IMR-90 (cell line): Measurements from ENCODE around the gene TRIM71. TPM values are rescaled to one million over a fixed set of nuclear protein-coding genes. Genes with fewer than 3 reads are reported as not detected.
A peak's percentile ranks its signal among the peaks of the same experiment; 100 is the strongest.

Source experiments
- ATAC-seq: fragments of 200-7000 bp; cut with Tn5 transposase; 2 replicates; pipeline ENCODE4 v1.9.1; 2020; ENCODE audit warnings: low read depth, mild to moderate bottlenecking, moderate library complexity
- BruUV-seq: library from RNA; stranded (reverse); fragments of 400-500 nt; replicated peaks from 2 replicates; lab custom pipeline; 2021; lab: Mats Ljungman, UMichigan
- CTCF ChIA-PET: fragments of 300-600 bp; formaldehyde crosslinking; extraction: SDS; loops from one replicate; lab custom pipeline; 2021; ENCODE audit warnings: antibody characterized with exemption; lab: Yijun Ruan, JAX
- POLR2A ChIA-PET: fragments of 300-600 bp; sonication (Branson Sonifier 250); formaldehyde crosslinking; loops from one replicate; lab custom pipeline; 2022; ENCODE audit warnings: antibody characterized with exemption; ENCODE audit not compliant: unreplicated experiment; lab: Charles Lee
- DNase-seq: peaks from one replicate; pipeline ENCODE4 v3.0.0; 2013
- H2AFZ ChIP-seq: replicated peaks from 2 replicates; pipeline ENCODE3; 2013; ENCODE audit warnings: low read length, mild to moderate bottlenecking; ENCODE audit not compliant: poor library complexity
- H2AK5ac ChIP-seq: 2 replicates; pipeline ENCODE4 v1.6.1; 2013; ENCODE audit warnings: low read depth, low read length, inconsistent platforms
- H2AK9ac ChIP-seq: replicated peaks from 2 replicates; pipeline ENCODE3; 2013; ENCODE audit warnings: mild to moderate bottlenecking, low read depth, low read length, moderate library complexity; ENCODE audit not compliant: poor library complexity
- H2BK120ac ChIP-seq: 2 replicates; pipeline ENCODE4 v1.6.1; 2013; ENCODE audit warnings: low read depth, low read length, inconsistent platforms
- H2BK15ac ChIP-seq: 3 replicates; pipeline ENCODE4 v1.6.1; 2013; ENCODE audit warnings: low read depth, low read length, inconsistent platforms
- H2BK20ac ChIP-seq: 2 replicates; pipeline ENCODE4 v1.6.1; 2013; ENCODE audit warnings: low read depth, mild to moderate bottlenecking, inconsistent platforms, low read length, moderate library complexity
- H2BK5ac ChIP-seq: 2 replicates; pipeline ENCODE4 v1.6.1; 2013; ENCODE audit warnings: mild to moderate bottlenecking, low read depth, low read length, inconsistent platforms; ENCODE audit not compliant: poor library complexity, severe bottlenecking
- H3K14ac ChIP-seq: replicated peaks from 2 replicates; pipeline ENCODE4 v1.6.1; 2013; ENCODE audit warnings: low read depth, low read length, inconsistent platforms
- H3K18ac ChIP-seq: 2 replicates; pipeline ENCODE4 v1.6.1; 2013; ENCODE audit warnings: low read depth, low read length, control low read depth
- H3K23ac ChIP-seq: 2 replicates; pipeline ENCODE4 v1.6.1; 2013; ENCODE audit warnings: low read depth, low read length, inconsistent platforms
- H3K27ac ChIP-seq: 2 replicates; pipeline ENCODE4 v1.5.1; 2013; ENCODE audit warnings: mild to moderate bottlenecking, control low read depth, low read length; ENCODE audit not compliant: insufficient read depth
- H3K27me3 ChIP-seq: 2 replicates; pipeline ENCODE4 v1.6.1; 2013; ENCODE audit warnings: low read length; ENCODE audit not compliant: control insufficient read depth, insufficient read depth
- H3K36me3 ChIP-seq: 2 replicates; pipeline ENCODE4 v1.6.1; 2013; ENCODE audit warnings: low read length, mixed read lengths; ENCODE audit not compliant: control insufficient read depth, insufficient read depth
- H3K4ac ChIP-seq: 2 replicates; pipeline ENCODE4 v1.6.1; 2013; ENCODE audit warnings: low read depth, low read length, inconsistent platforms
- H3K4me1 ChIP-seq: 2 replicates; pipeline ENCODE4 v1.6.1; 2013; ENCODE audit warnings: low read length, mixed read lengths; ENCODE audit not compliant: control insufficient read depth, insufficient read depth
- H3K4me2 ChIP-seq: 2 replicates; pipeline ENCODE4 v1.6.1; 2013; ENCODE audit warnings: low read depth, mild to moderate bottlenecking, control low read depth, low read length, moderate library complexity
- H3K4me3 ChIP-seq: 2 replicates; pipeline ENCODE4 v1.5.1; 2013; ENCODE audit warnings: low read depth, mild to moderate bottlenecking, control low read depth, low read length, moderate library complexity; ENCODE audit not compliant: insufficient read depth
- H3K56ac ChIP-seq: 2 replicates; pipeline ENCODE4 v1.6.1; 2013; ENCODE audit warnings: low read length, inconsistent platforms; ENCODE audit not compliant: insufficient read depth; ENCODE audit errors: extremely low read depth
- H3K79me1 ChIP-seq, 2 experiments: 2 replicates each; pipeline ENCODE4 v1.6.1; 2013; ENCODE audit warnings: low read length in 2 of 2, inconsistent platforms in 1 of 2, low read depth in 1 of 2
- H3K9ac ChIP-seq: 2 replicates; pipeline ENCODE4 v1.6.1; 2013; ENCODE audit warnings: low read depth, low read length, control low read depth
- H3K9me1 ChIP-seq: 2 replicates; pipeline ENCODE4 v1.6.1; 2013; ENCODE audit warnings: low read length, inconsistent platforms; ENCODE audit not compliant: insufficient read depth
- H3K9me3 ChIP-seq: 2 replicates; pipeline ENCODE4 v1.6.1; 2013; ENCODE audit warnings: low read length; ENCODE audit not compliant: control insufficient read depth, insufficient read depth
- H4K20me1 ChIP-seq: 2 replicates; pipeline ENCODE4 v1.6.1; 2013; ENCODE audit warnings: low read length, inconsistent platforms; ENCODE audit not compliant: insufficient read depth
- H4K5ac ChIP-seq: 2 replicates; pipeline ENCODE4 v1.6.1; 2013; ENCODE audit warnings: mild to moderate bottlenecking, low read depth, low read length, control low read depth
- H4K8ac ChIP-seq, 2 experiments: 2 replicates each; pipeline ENCODE4 v1.6.1; 2013; ENCODE audit warnings: low read depth in 2 of 2, low read length in 2 of 2, control low read depth in 1 of 2, inconsistent platforms in 1 of 2
- H4K91ac ChIP-seq: 2 replicates; pipeline ENCODE4 v1.6.1; 2013; ENCODE audit warnings: low read depth, low read length, inconsistent platforms; ENCODE audit not compliant: insufficient read depth
- BHLHE40 ChIP-seq: fragments of 150-350 bp; IDR thresholded peaks from 2 replicates; pipeline ENCODE4 v1.6.1; 2016; ENCODE audit warnings: mild to moderate bottlenecking, low read depth, low read length
- CEBPB ChIP-seq: IDR thresholded peaks from 2 replicates; pipeline ENCODE4 v1.6.1; 2012; ENCODE audit warnings: low read depth, low read length, improper control_type of control experiment
- CHD1 ChIP-seq: IDR thresholded peaks from 2 replicates; pipeline ENCODE4 v1.6.1; 2012; ENCODE audit warnings: low read depth, low read length, improper control_type of control experiment
- ELK1 ChIP-seq: fragments of 150-350 bp; IDR thresholded peaks from 2 replicates; pipeline ENCODE4 v1.6.1; 2016; ENCODE audit warnings: low read depth, mild to moderate bottlenecking, low read length, moderate library complexity, borderline replicate concordance
- FOS ChIP-seq: fragments of 150-350 bp; IDR thresholded peaks from 2 replicates; pipeline ENCODE4 v1.6.1; 2016; ENCODE audit warnings: low read depth, low read length
- MAFK ChIP-seq: IDR thresholded peaks from 2 replicates; pipeline ENCODE4 v1.6.1; 2012; ENCODE audit warnings: low read depth, low read length, improper control_type of control experiment
- MAZ ChIP-seq: IDR thresholded peaks from 2 replicates; pipeline ENCODE4 v1.6.1; 2012; ENCODE audit warnings: low read depth, mild to moderate bottlenecking, low read length, improper control_type of control experiment, moderate library complexity, borderline replicate concordance
- NFE2L2 ChIP-seq: fragments of 150-350 bp; IDR thresholded peaks from 2 replicates; pipeline ENCODE4 v1.6.1; 2016; ENCODE audit warnings: low read depth, mild to moderate bottlenecking, low read length
- POLR2A ChIP-seq: IDR thresholded peaks from 2 replicates; pipeline ENCODE4 v1.6.1; 2012; ENCODE audit warnings: mild to moderate bottlenecking, low read depth, low read length
- RAD21 ChIP-seq: IDR thresholded peaks from 2 replicates; pipeline ENCODE4 v1.6.1; 2012; ENCODE audit warnings: low read length, improper control_type of control experiment
- RFX5 ChIP-seq: IDR thresholded peaks from 2 replicates; pipeline ENCODE4 v1.8.0; 2012; ENCODE audit warnings: low read depth, mild to moderate bottlenecking, low read length, moderate library complexity
- SMC3 ChIP-seq: fragments of 150-350 bp; IDR thresholded peaks from 2 replicates; pipeline ENCODE4 v1.6.1; 2016; ENCODE audit warnings: low read depth, mild to moderate bottlenecking, antibody characterized with exemption, low read length, moderate library complexity
- WGBS, 2 experiments: methylation state at CpG; one replicate each; pipeline versions ENCODE4 v1.1.5 to v1.1.7; 2013; ENCODE audit warnings: missing lambda C conversion rate in 2 of 2; ENCODE audit not compliant: insufficient read length in 1 of 2; ENCODE audit errors: extremely low coverage in 2 of 2; 5-methylcytosine and 5-hydroxymethylcytosine counted together
- dilution Hi-C: fragments of 300-500 bp; cut with HindIII; formaldehyde crosslinking; loops from one replicate; pipeline ENCODE4 v1.14.3; 2018; ENCODE audit warnings: low sequenced_read_pairs; ENCODE audit not compliant: unreplicated experiment
- in situ Hi-C: fragments of 300-500 bp; cut with MboI; formaldehyde crosslinking; loops from 3 replicates; pipeline ENCODE4 v1.14.3; 2019; ENCODE audit warnings: low sequenced_read_pairs, inconsistent platforms, mixed read lengths
- intact Hi-C: fragments of 100-400 bp; cut with micrococcal nuclease; formaldehyde crosslinking; loops from 2 replicates; pipeline ENCODE4 v1.10.0; 2022
- polyA plus RNA-seq, 3 experiments: library from polyadenylated mRNA; depleted of rRNA; stranded (reverse); fragments of >200 nt; gene quantifications; 2 replicates each; pipeline ENCODE4 v1.2.3, GENCODE V29; 2012; ENCODE audit warnings: low replicate concordance in 1 of 3
- total RNA-seq: library from RNA; depleted of rRNA; stranded (reverse); fragments of >200 nt; gene quantifications from 2 replicates; pipeline ENCODE4 v1.2.3, GENCODE V29; 2012
- TF ChIP-seq, protein P1 (sequence below): fragments of 150-350 bp; IDR thresholded peaks from 2 replicates; pipeline ENCODE4 v1.6.1; 2017; ENCODE audit warnings: mild to moderate bottlenecking, antibody characterized with exemption, low read length, low read depth

TRIM71 gene
- total and polyA plus RNA-seq, 2 of the 4 experiments (the other 2 are of a cell fraction) = not detected

GRCh38 chr3:32890420-32891276 is 72.9 kb downstream of the TRIM71 start:
- CTCF ChIA-PET = no interaction called here
- Histone ChIP-seq H3K36me3 (no peaks in the 10 kb centered on the region), H3K18ac (no peak overlapping the region), H4K8ac (no peak overlapping the region), H2AFZ (peak overlapping the region; percentile 30), H4K20me1 (no peaks in the 10 kb centered on the region), H3K9me3 (no peaks in the 10 kb centered on the region), H3K4me1 (no peaks in the 10 kb centered on the region), H2BK15ac (no peak overlapping the region), H2AK5ac (no peak overlapping the region), H3K14ac (no peak overlapping the region), H2BK5ac (no peak overlapping the region), H4K91ac (no peak overlapping the region), H3K9me1 (no peaks in the 10 kb centered on the region), H3K4me3 (no peak overlapping the region), H3K27me3 (peaks cover 33% of the 10 kb centered on the region), H3K4me2 (no peak overlapping the region), H4K5ac (no peak overlapping the region), H2BK20ac (no peak overlapping the region), H3K27ac (no peak overlapping the region), H2BK120ac (no peak overlapping the region), H3K4ac (no peak overlapping the region), H2AK9ac (no peak overlapping the region), H3K23ac (no peak overlapping the region), H3K79me1 (no peaks in the 10 kb centered on the region), H3K9ac (no peak overlapping the region), H3K56ac (no peak overlapping the region)
- no peak for ATAC-seq
- in situ Hi-C loops (no loop called here), intact Hi-C loops (no loop called here), dilution Hi-C loops (no loop called here)
- BruUV-seq = no TSS peak
- no peak for DNase-seq
- POLR2A ChIA-PET = no interaction called here
- WGBS, 2 experiments = 93% methylated on average over 26 of the region's 42 CpGs; no CpG with 5 or more reads in 1 of the 2 experiments
- TF ChIP-seq CHD1 (no peak), NFE2L2 (no peak), BHLHE40 (no peak), RAD21 (no peak), RFX5 (no peak), FOS (no peak), ELK1 (no peak), MAFK (no peak), SMC3 (no peak), MAZ (no peak), CEBPB (no peak), POLR2A (no peak)
- TF ChIP-seq, protein P1, sequence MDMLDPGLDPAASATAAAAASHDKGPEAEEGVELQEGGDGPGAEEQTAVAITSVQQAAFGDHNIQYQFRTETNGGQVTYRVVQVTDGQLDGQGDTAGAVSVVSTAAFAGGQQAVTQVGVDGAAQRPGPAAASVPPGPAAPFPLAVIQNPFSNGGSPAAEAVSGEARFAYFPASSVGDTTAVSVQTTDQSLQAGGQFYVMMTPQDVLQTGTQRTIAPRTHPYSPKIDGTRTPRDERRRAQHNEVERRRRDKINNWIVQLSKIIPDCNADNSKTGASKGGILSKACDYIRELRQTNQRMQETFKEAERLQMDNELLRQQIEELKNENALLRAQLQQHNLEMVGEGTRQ = no peak
